Neutrophil (primary cell): ENCODE results near the gene GATA5.

Experiments
- H3K27ac ChIP-seq: fragments of 200-600 bp; sonication (generic); 2 replicates; pipeline ENCODE4 v1.5.1; 2016; ENCODE audit warnings: mild to moderate bottlenecking, moderate library complexity
- H3K27me3 ChIP-seq: fragments of 200-600 bp; sonication (generic); 2 replicates; pipeline ENCODE4 v1.6.0; 2016; ENCODE audit warnings: mild to moderate bottlenecking
- H3K36me3 ChIP-seq: fragments of 200-600 bp; sonication (generic); 2 replicates; pipeline ENCODE4 v1.5.1; 2017
- H3K4me1 ChIP-seq, 2 experiments: fragments of 200-600 bp in 1 of 2; sonication (generic) in 1 of 2; 1 replicate in 1 of 2; 2 replicates in 1 of 2; pipeline versions ENCODE4 v1.5.1 to v1.6.1; 2013 to 2016; ENCODE audit warnings: low read depth in 1 of 2, low read length in 1 of 2, mild to moderate bottlenecking in 1 of 2, moderate library complexity in 1 of 2; ENCODE audit not compliant: control insufficient read depth in 1 of 2, insufficient read depth in 1 of 2
- H3K4me3 ChIP-seq, 2 experiments: fragments of 200-600 bp in 1 of 2; sonication (generic) in 1 of 2; 1 replicate in 1 of 2; 2 replicates in 1 of 2; pipeline ENCODE4 v1.5.1; 2013 to 2016; ENCODE audit warnings: low read depth in 1 of 2, low read length in 1 of 2, mild to moderate bottlenecking in 1 of 2, moderate library complexity in 1 of 2
- H3K9me3 ChIP-seq: fragments of 200-600 bp; sonication (generic); 2 replicates; pipeline ENCODE4 v1.5.1; 2016
- CTCF ChIP-seq: fragments of 200-600 bp; sonication (generic); IDR thresholded peaks from 2 replicates; pipeline ENCODE4 v1.5.1; 2016; ENCODE audit warnings: antibody characterized with exemption

Gene GATA5

GRCh38 chr20:62454904-62455636, 20.7 kb downstream of the GATA5 start:
- peaks cover 64% of the 10 kb centered on the region for H3K27me3 ChIP-seq
- no peak for TF ChIP-seq CTCF
- no peak overlapping the region for H3K4me3 ChIP-seq
- no peak overlapping the region for H3K27ac ChIP-seq
- no peaks in the 10 kb centered on the region for H3K36me3 ChIP-seq
- H3K4me1 ChIP-seq = no peaks in the 10 kb centered on the region
- H3K9me3 ChIP-seq = no peaks in the 10 kb centered on the region

- no peaks in the 10 kb centered on the region for H3K9me3 ChIP-seq
- no peak overlapping the region for H3K27ac ChIP-seq
- H3K36me3 ChIP-seq = no peaks in the 10 kb centered on the region
- H3K4me1 ChIP-seq = no peaks in the 10 kb centered on the region
- no peak overlapping the region for H3K4me3 ChIP-seq
- peaks cover 46% of the 10 kb centered on the region for H3K27me3 ChIP-seq
- TF ChIP-seq CTCF = no peak
These were observed 22.5 kb downstream of the GATA5 start for GRCh38 chr20:62453186-62453808.

- Histone ChIP-seq H3K4me3 (no peak overlapping the region), H3K36me3 (no peaks in the 10 kb centered on the region), H3K27me3 (peaks cover 39% of the 10 kb centered on the region), H3K9me3 (no peaks in the 10 kb centered on the region), H3K27ac (no peak overlapping the region), H3K4me1 (no peaks in the 10 kb centered on the region)
- TF ChIP-seq CTCF = no peak
These were observed 23.2 kb downstream of the GATA5 start for GRCh38 chr20:62452475-62453095.

GRCh38 chr20:62451970-62452369, 23.8 kb downstream of the GATA5 start:
- H3K4me1 ChIP-seq = no peaks in the 10 kb centered on the region
- no peaks in the 10 kb centered on the region for H3K36me3 ChIP-seq
- peaks cover 36% of the 10 kb centered on the region for H3K27me3 ChIP-seq
- TF ChIP-seq CTCF = no peak
- H3K27ac ChIP-seq = no peak overlapping the region
- H3K9me3 ChIP-seq = no peaks in the 10 kb centered on the region
- no peak overlapping the region for H3K4me3 ChIP-seq

- H3K27me3 ChIP-seq = peaks cover 35% of the 10 kb centered on the region
- H3K36me3 ChIP-seq = no peaks in the 10 kb centered on the region
- no peaks in the 10 kb centered on the region for H3K4me1 ChIP-seq
- H3K27ac ChIP-seq = no peak overlapping the region
- no peak for TF ChIP-seq CTCF
- H3K4me3 ChIP-seq = no peak overlapping the region
- no peaks in the 10 kb centered on the region for H3K9me3 ChIP-seq
These were observed 24.5 kb downstream of the GATA5 start for GRCh38 chr20:62451156-62451767.
